Measurements from ENCODE around the gene RANBP6. TPM values are rescaled to one million over a fixed set of nuclear protein-coding genes. Genes with fewer than 3 reads are reported as not detected.

RANBP6 gene
- polyA plus RNA-seq, 1 donor from 2014 or later, result 47.6 TPM

DNA sequence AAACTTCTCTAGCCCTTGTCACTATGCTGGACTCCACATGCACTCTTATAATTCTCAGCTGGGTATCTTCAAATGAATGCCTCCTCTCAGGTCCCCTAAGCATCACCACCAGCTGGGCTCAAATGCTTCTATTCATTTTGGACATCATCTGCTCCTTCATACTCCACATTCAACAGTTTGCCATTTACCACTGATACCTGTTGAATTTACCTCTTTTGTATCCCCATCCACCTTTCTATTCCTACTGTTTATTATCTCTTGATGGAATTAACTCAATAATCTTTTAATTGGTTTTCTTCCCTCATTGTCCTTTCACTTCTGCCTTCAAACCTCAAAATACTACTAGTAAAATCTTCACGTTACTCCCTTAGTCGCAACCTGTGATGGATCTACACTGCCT, 14.5 kb downstream of the RANBP6 start:
- Histone ChIP-seq H2AFZ (ENCODE audit: low read depth, low read length) (no peak overlapping the region), H3K27ac (ENCODE audit: low read length) (no peak overlapping the region), H3F3A (ENCODE audit: insufficient read depth, low read length, poor library complexity, severe bottlenecking) (no peaks in the 10 kb centered on the region), H3K9me3 (ENCODE audit: low read length) (no peaks in the 10 kb centered on the region), H3K79me2 (replicated peaks; ENCODE audit: insufficient read depth, low read length) (peaks cover 82% of the 10 kb centered on the region), H4K20me1 (ENCODE audit: insufficient read depth) (peaks cover 4% of the 10 kb centered on the region), H3K36me3 (ENCODE audit: insufficient read depth, low read length) (peaks cover 4% of the 10 kb centered on the region), H3K4me3 (ENCODE audit: low read length) (no peak overlapping the region), H3K4me2 (ENCODE audit: low read length) (no peak overlapping the region), H3K9ac (ENCODE audit: low read length) (no peak overlapping the region), H3K9me2 (ENCODE audit: insufficient read depth, low read length) (no peaks in the 10 kb centered on the region), H3K27me3 (ENCODE audit: insufficient read depth, low read depth, low read length) (no peaks in the 10 kb centered on the region)
- no peak for TF ChIP-seq MXI1 (conservative IDR thresholded peaks at IDR 0.05; ENCODE audit: poor library complexity, severe bottlenecking)
- TF ChIP-seq, protein P1, sequence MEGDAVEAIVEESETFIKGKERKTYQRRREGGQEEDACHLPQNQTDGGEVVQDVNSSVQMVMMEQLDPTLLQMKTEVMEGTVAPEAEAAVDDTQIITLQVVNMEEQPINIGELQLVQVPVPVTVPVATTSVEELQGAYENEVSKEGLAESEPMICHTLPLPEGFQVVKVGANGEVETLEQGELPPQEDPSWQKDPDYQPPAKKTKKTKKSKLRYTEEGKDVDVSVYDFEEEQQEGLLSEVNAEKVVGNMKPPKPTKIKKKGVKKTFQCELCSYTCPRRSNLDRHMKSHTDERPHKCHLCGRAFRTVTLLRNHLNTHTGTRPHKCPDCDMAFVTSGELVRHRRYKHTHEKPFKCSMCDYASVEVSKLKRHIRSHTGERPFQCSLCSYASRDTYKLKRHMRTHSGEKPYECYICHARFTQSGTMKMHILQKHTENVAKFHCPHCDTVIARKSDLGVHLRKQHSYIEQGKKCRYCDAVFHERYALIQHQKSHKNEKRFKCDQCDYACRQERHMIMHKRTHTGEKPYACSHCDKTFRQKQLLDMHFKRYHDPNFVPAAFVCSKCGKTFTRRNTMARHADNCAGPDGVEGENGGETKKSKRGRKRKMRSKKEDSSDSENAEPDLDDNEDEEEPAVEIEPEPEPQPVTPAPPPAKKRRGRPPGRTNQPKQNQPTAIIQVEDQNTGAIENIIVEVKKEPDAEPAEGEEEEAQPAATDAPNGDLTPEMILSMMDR (IDR thresholded peaks at IDR 0.05; ENCODE audit: poor library complexity, severe bottlenecking), result no peak
- TF ChIP-seq, protein P2, sequence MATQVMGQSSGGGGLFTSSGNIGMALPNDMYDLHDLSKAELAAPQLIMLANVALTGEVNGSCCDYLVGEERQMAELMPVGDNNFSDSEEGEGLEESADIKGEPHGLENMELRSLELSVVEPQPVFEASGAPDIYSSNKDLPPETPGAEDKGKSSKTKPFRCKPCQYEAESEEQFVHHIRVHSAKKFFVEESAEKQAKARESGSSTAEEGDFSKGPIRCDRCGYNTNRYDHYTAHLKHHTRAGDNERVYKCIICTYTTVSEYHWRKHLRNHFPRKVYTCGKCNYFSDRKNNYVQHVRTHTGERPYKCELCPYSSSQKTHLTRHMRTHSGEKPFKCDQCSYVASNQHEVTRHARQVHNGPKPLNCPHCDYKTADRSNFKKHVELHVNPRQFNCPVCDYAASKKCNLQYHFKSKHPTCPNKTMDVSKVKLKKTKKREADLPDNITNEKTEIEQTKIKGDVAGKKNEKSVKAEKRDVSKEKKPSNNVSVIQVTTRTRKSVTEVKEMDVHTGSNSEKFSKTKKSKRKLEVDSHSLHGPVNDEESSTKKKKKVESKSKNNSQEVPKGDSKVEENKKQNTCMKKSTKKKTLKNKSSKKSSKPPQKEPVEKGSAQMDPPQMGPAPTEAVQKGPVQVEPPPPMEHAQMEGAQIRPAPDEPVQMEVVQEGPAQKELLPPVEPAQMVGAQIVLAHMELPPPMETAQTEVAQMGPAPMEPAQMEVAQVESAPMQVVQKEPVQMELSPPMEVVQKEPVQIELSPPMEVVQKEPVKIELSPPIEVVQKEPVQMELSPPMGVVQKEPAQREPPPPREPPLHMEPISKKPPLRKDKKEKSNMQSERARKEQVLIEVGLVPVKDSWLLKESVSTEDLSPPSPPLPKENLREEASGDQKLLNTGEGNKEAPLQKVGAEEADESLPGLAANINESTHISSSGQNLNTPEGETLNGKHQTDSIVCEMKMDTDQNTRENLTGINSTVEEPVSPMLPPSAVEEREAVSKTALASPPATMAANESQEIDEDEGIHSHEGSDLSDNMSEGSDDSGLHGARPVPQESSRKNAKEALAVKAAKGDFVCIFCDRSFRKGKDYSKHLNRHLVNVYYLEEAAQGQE (IDR thresholded peaks at IDR 0.05; ENCODE audit: borderline replicate concordance), result no peak
- TF ChIP-seq EP300 (conservative IDR thresholded peaks at IDR 0.05; ENCODE audit: poor library complexity, severe bottlenecking), result no peak
- TF ChIP-seq EZH2 (IDR thresholded peaks at IDR 0.05; ENCODE audit: borderline replicate concordance, insufficient read depth, low read length, poor library complexity, severe bottlenecking), result no peak
- TF ChIP-seq RAD21 (conservative IDR thresholded peaks at IDR 0.05), result no peak
- TF ChIP-seq POLR2AphosphoS5 (IDR thresholded peaks at IDR 0.05), result no peak
- no peak for TF ChIP-seq SMC3 (conservative IDR thresholded peaks at IDR 0.05; ENCODE audit: poor library complexity)

DNA sequence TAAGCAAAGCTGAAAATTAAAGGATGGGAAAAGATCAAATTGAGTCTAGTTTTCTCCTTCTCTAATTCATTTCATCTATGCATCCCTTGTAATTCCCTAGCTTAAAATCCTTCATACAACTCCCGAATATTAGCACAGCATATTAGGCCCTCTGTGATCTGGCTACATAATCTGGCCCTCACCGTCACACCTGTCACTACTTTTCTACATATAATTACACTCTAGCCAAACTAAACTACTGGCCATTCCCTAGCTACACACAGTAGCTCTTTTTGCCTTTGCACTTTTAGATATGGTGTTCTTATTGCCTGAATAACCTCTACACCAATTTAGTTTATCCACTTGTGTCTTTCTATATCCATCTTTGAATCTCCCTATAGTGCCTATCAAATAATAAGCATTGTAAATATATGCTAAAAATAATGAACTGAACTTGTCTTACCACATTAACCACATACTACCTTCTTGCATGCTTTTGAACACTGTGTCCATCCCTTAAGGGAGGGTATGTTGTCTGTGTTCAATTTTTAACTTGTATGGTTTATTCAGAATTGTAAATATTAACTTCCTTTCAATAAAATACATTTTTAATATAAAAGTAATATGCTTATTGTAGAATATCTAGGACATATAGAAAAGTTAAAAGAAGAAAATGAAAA, 15.9 kb downstream of the RANBP6 start:
- Histone ChIP-seq H3K9ac (ENCODE audit: low read length) (no peak overlapping the region), H3K9me2 (ENCODE audit: insufficient read depth, low read length) (no peaks in the 10 kb centered on the region), H3K79me2 (replicated peaks; ENCODE audit: insufficient read depth, low read length) (peaks cover 68% of the 10 kb centered on the region)

More for the DNA sequence above, 15.9 kb downstream of the RANBP6 start:
- TF ChIP-seq EP300 (conservative IDR thresholded peaks at IDR 0.05; ENCODE audit: poor library complexity, severe bottlenecking) (no peak), RAD21 (conservative IDR thresholded peaks at IDR 0.05) (no peak), SMC3 (conservative IDR thresholded peaks at IDR 0.05; ENCODE audit: poor library complexity) (no peak), POLR2AphosphoS5 (IDR thresholded peaks at IDR 0.05) (no peak), TAF1 (IDR thresholded peaks at IDR 0.05; ENCODE audit: low read depth) (no peak), EZH2 (IDR thresholded peaks at IDR 0.05; ENCODE audit: borderline replicate concordance, insufficient read depth, low read length, poor library complexity, severe bottlenecking) (no peak), MXI1 (conservative IDR thresholded peaks at IDR 0.05; ENCODE audit: poor library complexity, severe bottlenecking) (no peak)
- TF ChIP-seq, protein P2 (IDR thresholded peaks at IDR 0.05; ENCODE audit: borderline replicate concordance), result no peak
- TF ChIP-seq, protein P1 (IDR thresholded peaks at IDR 0.05; ENCODE audit: poor library complexity, severe bottlenecking), result no peak
- Histone ChIP-seq H4K20me1 (ENCODE audit: insufficient read depth) (peaks cover under 1% of the 10 kb centered on the region), H3K27me3 (ENCODE audit: insufficient read depth, low read depth, low read length) (no peaks in the 10 kb centered on the region), H3F3A (ENCODE audit: insufficient read depth, low read length, poor library complexity, severe bottlenecking) (no peaks in the 10 kb centered on the region), H3K27ac (ENCODE audit: low read length) (no peak overlapping the region), H3K4me3 (ENCODE audit: low read length) (no peak overlapping the region), H2AFZ (ENCODE audit: low read depth, low read length) (no peak overlapping the region), H3K36me3 (ENCODE audit: insufficient read depth, low read length) (peaks cover 4% of the 10 kb centered on the region), H3K9me3 (ENCODE audit: low read length) (no peaks in the 10 kb centered on the region), H3K4me2 (ENCODE audit: low read length) (no peak overlapping the region)

Measured in neural cell (in vitro differentiated cells).